ENCODE data around the gene TDO2.

DNA sequence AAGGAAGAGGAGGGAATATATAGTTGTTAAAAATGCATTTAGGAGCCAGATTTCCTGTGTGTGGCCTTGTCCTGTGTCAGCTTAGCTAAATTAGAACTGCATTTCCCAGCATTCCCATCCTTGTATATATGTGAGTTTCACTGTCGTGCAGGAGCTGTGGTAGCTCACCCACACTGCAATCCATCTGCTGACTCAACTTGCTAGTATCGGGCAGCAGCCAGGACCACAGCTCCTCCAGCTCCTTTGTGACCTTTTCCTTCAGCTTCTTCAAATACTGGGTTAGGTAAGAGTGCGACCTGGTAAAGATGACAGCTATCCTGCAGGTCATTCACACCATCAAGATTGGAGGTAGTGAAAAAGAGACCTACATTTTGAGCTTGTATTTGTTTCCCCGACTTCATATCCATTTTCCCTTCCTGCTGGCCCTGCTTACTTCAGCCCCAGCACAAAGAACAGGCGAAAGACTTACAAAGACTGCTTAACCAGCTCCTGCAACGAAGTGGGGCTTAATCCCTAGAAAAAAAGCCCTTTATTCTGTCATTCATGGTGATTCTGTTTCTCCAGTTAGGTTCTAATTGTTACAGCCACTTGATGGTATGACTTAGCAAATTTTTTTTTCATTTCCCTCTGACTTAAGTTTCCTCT is 48.8 kb upstream of the TDO2 start:
- TF ChIP-seq, protein P1, sequence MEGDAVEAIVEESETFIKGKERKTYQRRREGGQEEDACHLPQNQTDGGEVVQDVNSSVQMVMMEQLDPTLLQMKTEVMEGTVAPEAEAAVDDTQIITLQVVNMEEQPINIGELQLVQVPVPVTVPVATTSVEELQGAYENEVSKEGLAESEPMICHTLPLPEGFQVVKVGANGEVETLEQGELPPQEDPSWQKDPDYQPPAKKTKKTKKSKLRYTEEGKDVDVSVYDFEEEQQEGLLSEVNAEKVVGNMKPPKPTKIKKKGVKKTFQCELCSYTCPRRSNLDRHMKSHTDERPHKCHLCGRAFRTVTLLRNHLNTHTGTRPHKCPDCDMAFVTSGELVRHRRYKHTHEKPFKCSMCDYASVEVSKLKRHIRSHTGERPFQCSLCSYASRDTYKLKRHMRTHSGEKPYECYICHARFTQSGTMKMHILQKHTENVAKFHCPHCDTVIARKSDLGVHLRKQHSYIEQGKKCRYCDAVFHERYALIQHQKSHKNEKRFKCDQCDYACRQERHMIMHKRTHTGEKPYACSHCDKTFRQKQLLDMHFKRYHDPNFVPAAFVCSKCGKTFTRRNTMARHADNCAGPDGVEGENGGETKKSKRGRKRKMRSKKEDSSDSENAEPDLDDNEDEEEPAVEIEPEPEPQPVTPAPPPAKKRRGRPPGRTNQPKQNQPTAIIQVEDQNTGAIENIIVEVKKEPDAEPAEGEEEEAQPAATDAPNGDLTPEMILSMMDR (conservative IDR thresholded peaks at IDR 0.05; ENCODE audit: low read length): no peak
- TF ChIP-seq EZH2phosphoT487 (IDR thresholded peaks at IDR 0.05; ENCODE audit: borderline replicate concordance, low read depth, low read length): no peak

Data from OCI-LY7 (cell line).